NB4 (cell line): ENCODE data around the gene PROM1.

Experiments
- POLR2A ChIP-seq: IDR thresholded peaks from 2 replicates; pipeline ENCODE4 v1.6.1; 2011; ENCODE audit warnings: mild to moderate bottlenecking; ENCODE audit not compliant: insufficient read length; ENCODE audit errors: extremely low read depth
- TF ChIP-seq, protein P1 (sequence below): IDR thresholded peaks from one replicate; pipeline ENCODE4 v1.5.1; 2012; ENCODE audit warnings: low read depth, low read length

DNA sequence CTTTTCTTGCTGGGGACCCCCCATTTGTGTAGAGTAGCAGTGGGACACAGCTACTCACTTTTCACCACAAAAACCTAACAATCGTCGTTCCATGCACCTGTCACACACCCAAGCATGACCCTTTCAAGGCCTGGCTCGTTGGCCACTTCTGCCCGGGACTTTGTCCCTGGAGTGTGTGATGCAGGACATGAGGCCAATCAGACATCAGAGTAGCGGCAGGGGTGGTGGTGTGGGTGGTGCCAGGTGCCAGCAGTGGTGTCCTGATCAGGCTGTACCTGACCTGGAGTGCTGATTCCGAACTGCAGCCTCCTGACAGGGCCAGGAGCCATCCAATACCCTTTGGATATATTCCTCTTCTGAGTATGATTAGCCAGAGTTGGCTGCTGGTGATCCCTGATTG is 23.1 kb upstream of the PROM1 start:
- no peak for TF ChIP-seq POLR2A
- TF ChIP-seq, protein P1, sequence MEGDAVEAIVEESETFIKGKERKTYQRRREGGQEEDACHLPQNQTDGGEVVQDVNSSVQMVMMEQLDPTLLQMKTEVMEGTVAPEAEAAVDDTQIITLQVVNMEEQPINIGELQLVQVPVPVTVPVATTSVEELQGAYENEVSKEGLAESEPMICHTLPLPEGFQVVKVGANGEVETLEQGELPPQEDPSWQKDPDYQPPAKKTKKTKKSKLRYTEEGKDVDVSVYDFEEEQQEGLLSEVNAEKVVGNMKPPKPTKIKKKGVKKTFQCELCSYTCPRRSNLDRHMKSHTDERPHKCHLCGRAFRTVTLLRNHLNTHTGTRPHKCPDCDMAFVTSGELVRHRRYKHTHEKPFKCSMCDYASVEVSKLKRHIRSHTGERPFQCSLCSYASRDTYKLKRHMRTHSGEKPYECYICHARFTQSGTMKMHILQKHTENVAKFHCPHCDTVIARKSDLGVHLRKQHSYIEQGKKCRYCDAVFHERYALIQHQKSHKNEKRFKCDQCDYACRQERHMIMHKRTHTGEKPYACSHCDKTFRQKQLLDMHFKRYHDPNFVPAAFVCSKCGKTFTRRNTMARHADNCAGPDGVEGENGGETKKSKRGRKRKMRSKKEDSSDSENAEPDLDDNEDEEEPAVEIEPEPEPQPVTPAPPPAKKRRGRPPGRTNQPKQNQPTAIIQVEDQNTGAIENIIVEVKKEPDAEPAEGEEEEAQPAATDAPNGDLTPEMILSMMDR: no peak
